HepG2 (cell line): ENCODE measurements around the gene COG8. TPM values are rescaled to one million over a fixed set of nuclear protein-coding genes. Genes with fewer than 3 reads are reported as not detected.

ENCODE experiments used
- ARID5B ChIP-seq: IDR thresholded peaks from 2 replicates; pipeline ENCODE4 v1.4.0; 2020; ENCODE audit warnings: mild to moderate bottlenecking, missing genetic modification reagents
- FOXA3 ChIP-seq: IDR thresholded peaks from 2 replicates; pipeline ENCODE4 v1.6.1; 2016; ENCODE audit warnings: missing genetic modification reagents, missing compliant biosample characterization
- HNF1B ChIP-seq: sonication (generic); formaldehyde crosslinking; IDR thresholded peaks from 2 replicates; pipeline ENCODE4 v1.5.1; 2020; ENCODE audit warnings: mild to moderate bottlenecking, moderate library complexity, missing genetic modification reagents
- HOXA5 ChIP-seq: sonication (generic); formaldehyde crosslinking; IDR thresholded peaks from 2 replicates; pipeline ENCODE4 v1.4.0; 2020; ENCODE audit warnings: missing genetic modification reagents
- HOXA7 ChIP-seq: sonication (generic); formaldehyde crosslinking; IDR thresholded peaks from 2 replicates; pipeline ENCODE4 v1.8.1; 2022; ENCODE audit warnings: mild to moderate bottlenecking, missing genetic modification reagents, moderate library complexity
- ISL2 ChIP-seq: sonication (generic); formaldehyde crosslinking; IDR thresholded peaks from 2 replicates; pipeline ENCODE4 v1.5.0; 2020; ENCODE audit warnings: missing genetic modification reagents
- KDM5B ChIP-seq: sonication (generic); formaldehyde crosslinking; IDR thresholded peaks from 2 replicates; pipeline ENCODE4 v1.4.0; 2020; ENCODE audit warnings: missing genetic modification reagents, mild to moderate bottlenecking, borderline replicate concordance
- MEIS2 ChIP-seq: sonication (generic); formaldehyde crosslinking; IDR thresholded peaks from 2 replicates; pipeline ENCODE4 v1.9.0; 2021; ENCODE audit warnings: mild to moderate bottlenecking, missing genetic modification reagents
- MYC ChIP-seq: sonication (generic); formaldehyde crosslinking; IDR thresholded peaks from 2 replicates; pipeline ENCODE4 v1.9.0; 2021; ENCODE audit warnings: missing genetic modification reagents, borderline replicate concordance
- PAX8 ChIP-seq: sonication (generic); formaldehyde crosslinking; IDR thresholded peaks from 2 replicates; pipeline ENCODE4 v1.8.0; 2022; ENCODE audit warnings: mild to moderate bottlenecking, missing genetic modification reagents, borderline replicate concordance
- SALL1 ChIP-seq: sonication (generic); formaldehyde crosslinking; IDR thresholded peaks from 2 replicates; pipeline ENCODE4 v1.8.0; 2022; ENCODE audit warnings: mild to moderate bottlenecking, missing genetic modification reagents
- SAP130 ChIP-seq: IDR thresholded peaks from 2 replicates; pipeline ENCODE4 v1.6.1; 2016; ENCODE audit warnings: low read depth
- SOX6 ChIP-seq, 2 experiments: fragments of 450-650 bp in 1 of 2; sonication (generic) in 1 of 2; formaldehyde crosslinking in 1 of 2; IDR thresholded peaks; 2 replicates each; pipeline versions ENCODE4 v1.4.0 to v1.6.1; 2017 to 2020; ENCODE audit warnings: antibody characterized with exemption in 1 of 2, mild to moderate bottlenecking in 1 of 2, missing genetic modification reagents in 1 of 2
- ZBTB44 ChIP-seq: sonication (generic); formaldehyde crosslinking; IDR thresholded peaks from 2 replicates; pipeline ENCODE4 v1.4.0; 2020; ENCODE audit warnings: missing genetic modification reagents
- ZHX1 ChIP-seq: sonication (generic); formaldehyde crosslinking; IDR thresholded peaks from 2 replicates; pipeline ENCODE4 v1.8.1; 2022; ENCODE audit warnings: low read depth, mild to moderate bottlenecking, missing genetic modification reagents
- ZNF3 ChIP-seq: IDR thresholded peaks from 2 replicates; pipeline ENCODE4 v1.7.0; 2017; ENCODE audit warnings: inconsistent platforms
- ZNF619 ChIP-seq: sonication (generic); formaldehyde crosslinking; IDR thresholded peaks from 2 replicates; pipeline ENCODE4 v1.4.0; 2020; ENCODE audit warnings: mild to moderate bottlenecking, missing genetic modification reagents
- polyA plus RNA-seq, 8 experiments: library from polyadenylated mRNA; depleted of rRNA in 3 of 8; stranded (reverse) in 7 of 8; unstranded in 1 of 8; fragments of >200 nt; fragmentation: Illumina TruSeq in 4 of 8; extraction: Trizol in 4 of 8; gene quantifications; 2 replicates each; pipeline versions ENCODE4 v1.2.1 to v1.2.3, GENCODE V29; 2011 to 2016; ENCODE audit warnings: low read depth in 4 of 8, missing spikeins in 1 of 8, mixed read lengths in 1 of 8; ENCODE audit not compliant: insufficient read depth in 1 of 8
- total RNA-seq, 5 experiments: library from RNA; depleted of rRNA; stranded (reverse); fragments of >200 nt; fragmentation: Illumina TruSeq; extraction: Trizol; gene quantifications; 2 replicates each; pipeline ENCODE4 v1.2.3, GENCODE V29; 2016; ENCODE audit warnings: low read depth in 1 of 5

Gene COG8
- total and polyA plus RNA-seq, 2 of the 13 experiments (the other 11 are each of a cell fraction or from before 2014, with no cell fraction given): 45.5 to 52.1 TPM

- TF ChIP-seq ZBTB44 (CRISPR knock-in tag) (no peak), ZHX1 (no peak), ARID5B (CRISPR knock-in tag) (peak; percentile 52; the same call in 1 of the 2 replicates), ZNF619 (CRISPR knock-in tag) (peak; percentile 69; the same call in 1 of the 2 replicates), PAX8 (CRISPR knock-in tag) (no peak), MEIS2 (0 out of 2 replicates have a peak, but pooled peaks have one; percentile 41), ISL2 (CRISPR knock-in tag) (0 out of 2 replicates have a peak, but pooled peaks have one; percentile 29), MYC (CRISPR knock-in tag) (no peak; the same call in 1 of the 2 replicates), SAP130 (peak; percentile 78), KDM5B (peak; percentile 47; the same call in 1 of the 2 replicates), FOXA3 (CRISPR knock-in tag) (peak; percentile 37; the same call in 1 of the 2 replicates), ZNF3 (CRISPR knock-in tag) (0 out of 2 replicates have a peak, but pooled peaks have one; percentile 30), HOXA5 (CRISPR knock-in tag) (peak; percentile 55; the same call in 1 of the 2 replicates), HOXA7 (CRISPR knock-in tag) (no peak), HNF1B (CRISPR knock-in tag) (peak; percentile 99), SALL1 (peak; percentile 63; the same call in 1 of the 2 replicates), SOX6 (IDR thresholded peaks at IDR 0.05) (no peak), SOX6 (CRISPR knock-in tag; IDR thresholded peaks at IDR 0.05) (peak; percentile 57)
Observed at GRCh38 chr16:69351309-69352027, 12.1 kb upstream of the COG8 start, which contains the start of gene TMED6 (continued).
